Measurements from ENCODE around the gene PITX2. TPM values are rescaled to one million over a fixed set of nuclear protein-coding genes. Genes with fewer than 3 reads are reported as not detected.

The PITX2 gene
- total RNA-seq, 2 donors from 2014 or later: not detected

- H3K27ac Mint-ChIP-seq: peak overlapping the region in 1 of 2 donors; percentile 32
- DNase-seq (ENCODE audit: low spot score in 2 of 2) (no peak), ATAC-seq (no peak)
- H3K36me3 Mint-ChIP-seq: peaks cover 31 to 50% of the 10 kb centered on the region in 2 donors
- peaks cover 6 to 8% of the 10 kb centered on the region in 2 donors for H3K9me3 Mint-ChIP-seq
Measured at GRCh38 chr4:110619463-110620247, 3.2 kb downstream of the PITX2 start.

GRCh38 chr4:110618581-110619462 is 4.1 kb downstream of the PITX2 start:
- peaks cover 5 to 6% of the 10 kb centered on the region in 2 donors for H3K9me3 Mint-ChIP-seq
- H3K36me3 Mint-ChIP-seq: peaks cover 31 to 46% of the 10 kb centered on the region in 2 donors
- no peak overlapping the region for H3K27ac Mint-ChIP-seq
- ATAC-seq: no peak
- DNase-seq (ENCODE audit: low spot score in 2 of 2): no peak

- DNase-seq (ENCODE audit: low spot score in 2 of 2) (no peak), ATAC-seq (no peak)
- peak overlapping the region in 1 of 2 donors; percentile 74 for H3K27ac Mint-ChIP-seq
- peaks cover 22 to 37% of the 10 kb centered on the region in 2 donors for H3K36me3 Mint-ChIP-seq
- peaks cover 5 to 6% of the 10 kb centered on the region in 2 donors for H3K9me3 Mint-ChIP-seq
Measured at GRCh38 chr4:110617646-110618580, 5.0 kb downstream of the PITX2 start.

GRCh38 chr4:110617075-110617640 is 5.7 kb downstream of the PITX2 start:
- no peak overlapping the region for H3K27ac Mint-ChIP-seq
- ATAC-seq: no peak
- DNase-seq (ENCODE audit: low spot score in 2 of 2): no peak
- H3K36me3 Mint-ChIP-seq: peaks cover 20 to 30% of the 10 kb centered on the region in 2 donors
- H3K9me3 Mint-ChIP-seq: peaks cover 5 to 6% of the 10 kb centered on the region in 2 donors

GRCh38 chr4:110616238-110617074 is 6.4 kb downstream of the PITX2 start:
- ATAC-seq: no peak
- Mint-ChIP-seq H3K36me3 (peaks cover 20 to 30% of the 10 kb centered on the region in 2 donors), H3K27ac (no peak overlapping the region), H3K9me3 (peaks cover 5 to 6% of the 10 kb centered on the region in 2 donors)
- no peak for DNase-seq (ENCODE audit: low spot score in 2 of 2)

- DNase-seq (ENCODE audit: low spot score in 2 of 2) (no peak), ATAC-seq (no peak)
- peaks cover 5 to 6% of the 10 kb centered on the region in 2 donors for H3K9me3 Mint-ChIP-seq
- peaks cover 20 to 28% of the 10 kb centered on the region in 2 donors for H3K36me3 Mint-ChIP-seq
- no peak overlapping the region for H3K27ac Mint-ChIP-seq
Measured at GRCh38 chr4:110615353-110616237, 7.3 kb downstream of the PITX2 start.

GRCh38 chr4:110614976-110615352 is 7.9 kb downstream of the PITX2 start:
- Mint-ChIP-seq H3K27ac (peak overlapping the region in 1 of 2 donors; percentile 88), H3K36me3 (peaks cover 15 to 22% of the 10 kb centered on the region in 2 donors), H3K9me3 (peaks cover 5 to 6% of the 10 kb centered on the region in 2 donors)
- ATAC-seq (no peak), DNase-seq (ENCODE audit: low spot score in 2 of 2) (no peak)

- DNase-seq (ENCODE audit: low spot score in 2 of 2) (no peak), ATAC-seq (no peak)
- H3K27ac Mint-ChIP-seq: no peak overlapping the region
- H3K36me3 Mint-ChIP-seq: peaks cover 9 to 22% of the 10 kb centered on the region in 2 donors
- H3K9me3 Mint-ChIP-seq: peaks cover 5 to 6% of the 10 kb centered on the region in 2 donors
Measured at GRCh38 chr4:110614173-110614963, 8.5 kb downstream of the PITX2 start.

GRCh38 chr4:110613745-110614144 is 9.1 kb downstream of the PITX2 start:
- DNase-seq (ENCODE audit: low spot score in 2 of 2): no peak
- peaks cover 7 to 21% of the 10 kb centered on the region in 2 donors for H3K36me3 Mint-ChIP-seq
- H3K9me3 Mint-ChIP-seq: peaks cover 5 to 6% of the 10 kb centered on the region in 2 donors
- H3K27ac Mint-ChIP-seq: no peak overlapping the region
- no peak for ATAC-seq

- no peak for DNase-seq (ENCODE audit: low spot score in 2 of 2)
- ATAC-seq: no peak
- Mint-ChIP-seq H3K9me3 (no peaks in the 10 kb centered on the region), H3K27ac (no peak overlapping the region), H3K36me3 (peaks cover under 1 to 17% of the 10 kb centered on the region in 2 donors)
Measured at GRCh38 chr4:110612631-110613269, 10.1 kb downstream of the PITX2 start.

- H3K9me3 Mint-ChIP-seq: no peaks in the 10 kb centered on the region
- peaks cover 0 to 17% of the 10 kb centered on the region in 2 donors for H3K36me3 Mint-ChIP-seq
- no peak for ATAC-seq
Measured at GRCh38 chr4:110611968-110612447, 10.9 kb downstream of the PITX2 start.

GRCh38 chr4:110610940-110611831 is 11.7 kb downstream of the PITX2 start:
- Mint-ChIP-seq H3K36me3 (peaks cover 0 to 16% of the 10 kb centered on the region in 2 donors), H3K9me3 (no peaks in the 10 kb centered on the region), H3K27ac (peak overlapping the region in 1 of 2 donors; percentile 14)
- ATAC-seq (no peak), DNase-seq (ENCODE audit: low spot score in 2 of 2) (no peak)

More at GRCh38 chr4:110611968-110612447, 10.9 kb downstream of the PITX2 start:
- H3K27ac Mint-ChIP-seq: no peak overlapping the region
- no peak for DNase-seq (ENCODE audit: low spot score in 2 of 2)

Measured in activated naive CD4-positive, alpha-beta T cell treated with anti-CD3 and anti-CD28 coated beads, Interleukin-2, amount 50 U/mL, for 72 hours (primary cell).